Transverse colon (tissue), 4 donors: Measurements from ENCODE around the gene ACTRT2. TPM values are rescaled to one million over a fixed set of nuclear protein-coding genes. Genes with fewer than 3 reads are reported as not detected.
A peak's percentile ranks its signal among the peaks of the same experiment; 100 is the strongest.

Experiments used
- DNase-seq: peaks from one replicate; pipeline ENCODE4 v3.0.0-alpha.2; 2019
- H3K27ac ChIP-seq, 4 donors: fragments of 200-600 bp; sonication (generic); 2 replicates each; pipeline ENCODE4 v1.5.1; 2016 to 2018; ENCODE audit warnings: inconsistent platforms in 4 of 4
- H3K27me3 ChIP-seq: fragments of 200-600 bp; sonication (generic); 2 replicates; pipeline ENCODE4 v1.5.1; 2017; ENCODE audit warnings: inconsistent platforms
- H3K36me3 ChIP-seq, 4 donors: fragments of 200-600 bp; sonication (generic); 2 replicates each; pipeline ENCODE4 v1.5.1; 2017 to 2019; ENCODE audit warnings: inconsistent platforms in 4 of 4
- H3K4me1 ChIP-seq, 4 donors: fragments of 200-600 bp; sonication (generic); 2 replicates each; pipeline ENCODE4 v1.5.1; 2017 to 2020; ENCODE audit warnings: inconsistent platforms in 4 of 4
- H3K4me3 ChIP-seq, 4 donors: fragments of 200-600 bp; sonication (generic); 1 replicate in 1 of 4; 2 replicates in 3 of 4; pipeline versions ENCODE4 v1.5.1 to v1.6.1; 2017 to 2019; ENCODE audit warnings: inconsistent platforms in 4 of 4
- H3K9me3 ChIP-seq, 2 donors: fragments of 200-600 bp; sonication (generic); 2 replicates each; pipeline ENCODE4 v1.5.1; 2017 to 2019; ENCODE audit warnings: inconsistent platforms in 2 of 2
- CTCF ChIP-seq, 5 experiments: fragments of 200-600 bp in 3 of 5; fragments of 450-650 bp in 2 of 5; sonication (generic) in 3 of 5; IDR thresholded peaks; 1 replicate in 2 of 5; 2 replicates in 3 of 5; pipeline ENCODE4 v1.5.1; 2016 to 2017; ENCODE audit warnings: antibody characterized with exemption in 5 of 5, inconsistent platforms in 3 of 5, mild to moderate bottlenecking in 2 of 5, moderate library complexity in 1 of 5
- EP300 ChIP-seq: sonication (generic); formaldehyde crosslinking; IDR thresholded peaks from one replicate; pipeline ENCODE4 v1.6.1; 2017; ENCODE audit warnings: antibody characterized with exemption, low read depth
- POLR2A ChIP-seq: fragments of 450-650 bp; IDR thresholded peaks from one replicate; pipeline ENCODE4 v1.6.1; 2016; ENCODE audit warnings: antibody characterized with exemption, mild to moderate bottlenecking, moderate library complexity
- POLR2AphosphoS5 ChIP-seq, 3 donors: sonication (generic); formaldehyde crosslinking; IDR thresholded peaks; one replicate each; pipeline ENCODE4 v1.6.1; 2016; ENCODE audit warnings: antibody characterized with exemption in 3 of 3
- WGBS, 2 donors: methylation state at CpG; one replicate each; pipeline ENCODE4 v1.1.5; 2018; ENCODE audit warnings: low coverage in 1 of 2; 5-methylcytosine and 5-hydroxymethylcytosine counted together
- in situ Hi-C, 4 donors: fragments of 200-750 bp; cut with MboI; loops; one replicate each; pipeline versions ENCODE4 v1.15.0 to v1.15.1; 2017; ENCODE audit warnings: low sequenced_read_pairs in 3 of 4, low pct_ligation_motif_present in 1 of 4, low pct_unique_long_range_greater_than_20kb in 1 of 4
- intact Hi-C: fragments of 100-400 bp; cut with DNase I; formaldehyde crosslinking; loops from one replicate; pipeline ENCODE4 v1.15.1; 2023; ENCODE audit warnings: low total_unique reads
- total RNA-seq, 4 donors: library from RNA; depleted of rRNA; stranded (reverse); fragments of >200 nt; gene quantifications; one replicate each; pipeline ENCODE4 v1.1.0, GENCODE V29; 2016

The ACTRT2 gene
- total RNA-seq, 4 donors from 2014 or later = not detected

GRCh38 chr1:3065396-3065795 lies 44.1 kb downstream of the ACTRT2 start:
- in situ Hi-C loops (no loop called here), intact Hi-C loops (no loop called here)
- Histone ChIP-seq H3K27ac (no peak overlapping the region), H3K9me3 (no peaks in the 10 kb centered on the region), H3K27me3 (peaks cover 94% of the 10 kb centered on the region), H3K4me3 (no peak overlapping the region), H3K4me1 (peaks cover 19 to 36% (median 23%) of the 10 kb centered on the region in 4 donors), H3K36me3 (no peaks in the 10 kb centered on the region)
- TF ChIP-seq EP300 (no peak), CTCF (IDR thresholded peaks at IDR 0.05) (no peak), POLR2AphosphoS5 (IDR thresholded peaks at IDR 0.05) (no peak), POLR2A (no peak)
- no peak for DNase-seq
- WGBS, 2 donors = 77% methylated on average over 8 of the region's 8 CpGs; no CpG with 5 or more reads in 1 of the 2 donors

- H3K4me3 ChIP-seq = no peak overlapping the region
- DNase-seq = no peak
- 79% methylated on average over 7 of the region's 7 CpGs; no CpG with 5 or more reads in 1 of the 2 donors for WGBS, 2 donors
These were observed 44.5 kb downstream of the ACTRT2 start for GRCh38 chr1:3065797-3066196.

GRCh38 chr1:3066250-3066711 lies 45.0 kb downstream of the ACTRT2 start:
- DNase-seq = peak; percentile 6
- in situ Hi-C loops = no loop called here
- 66% methylated on average over 9 of the region's 11 CpGs; no CpG with 5 or more reads in 1 of the 2 donors for WGBS, 2 donors
- TF ChIP-seq POLR2AphosphoS5 (IDR thresholded peaks at IDR 0.05) = no peak
- TF ChIP-seq CTCF (IDR thresholded peaks at IDR 0.05) = peak in 2 of 5 experiments; percentile 23 to 28
- TF ChIP-seq EP300 = no peak
- no peak for TF ChIP-seq POLR2A
- Histone ChIP-seq H3K27ac (no peak overlapping the region), H3K4me1 (peaks cover 19 to 43% (median 28%) of the 10 kb centered on the region in 4 donors), H3K36me3 (no peaks in the 10 kb centered on the region), H3K4me3 (no peak overlapping the region), H3K27me3 (peaks cover 94% of the 10 kb centered on the region), H3K9me3 (no peaks in the 10 kb centered on the region)
- intact Hi-C loops = no loop called here

More at GRCh38 chr1:3065797-3066196, 44.5 kb downstream of the ACTRT2 start:
- Histone ChIP-seq H3K36me3 (no peaks in the 10 kb centered on the region), H3K9me3 (no peaks in the 10 kb centered on the region), H3K27me3 (peaks cover 94% of the 10 kb centered on the region), H3K4me1 (peaks cover 19 to 40% (median 27%) of the 10 kb centered on the region in 4 donors), H3K27ac (no peak overlapping the region)
- in situ Hi-C loops = no loop called here
- intact Hi-C loops = no loop called here
- TF ChIP-seq CTCF (IDR thresholded peaks at IDR 0.05) (no peak), POLR2AphosphoS5 (IDR thresholded peaks at IDR 0.05) (no peak), EP300 (no peak), POLR2A (no peak)

- no peak for DNase-seq
- intact Hi-C loops (no loop called here), in situ Hi-C loops (no loop called here)
- TF ChIP-seq EP300 (no peak), POLR2A (no peak), POLR2AphosphoS5 (IDR thresholded peaks at IDR 0.05) (no peak)
- Histone ChIP-seq H3K9me3 (no peaks in the 10 kb centered on the region), H3K27ac (no peak overlapping the region), H3K4me1 (peaks cover 19 to 43% (median 28%) of the 10 kb centered on the region in 4 donors), H3K4me3 (no peak overlapping the region), H3K27me3 (peaks cover 94% of the 10 kb centered on the region), H3K36me3 (no peaks in the 10 kb centered on the region)
- WGBS, 2 donors = 86% methylated on average over 10 of the region's 10 CpGs; no CpG with 5 or more reads in 1 of the 2 donors
These were observed 45.6 kb downstream of the ACTRT2 start for GRCh38 chr1:3066826-3067225.

- peaks cover 19 to 43% (median 28%) of the 10 kb centered on the region in 4 donors for H3K4me1 ChIP-seq
- H3K27ac ChIP-seq = no peak overlapping the region
- intact Hi-C loops (no loop called here), in situ Hi-C loops (no loop called here)
- H3K4me3 ChIP-seq = no peak overlapping the region
- peaks cover 94% of the 10 kb centered on the region for H3K27me3 ChIP-seq
- H3K36me3 ChIP-seq = no peaks in the 10 kb centered on the region
- WGBS, 2 donors = 42% methylated on average over 8 of the region's 29 CpGs; no CpG with 5 or more reads in 1 of the 2 donors
- no peak for TF ChIP-seq POLR2A
- no peak for TF ChIP-seq EP300
- no peak for TF ChIP-seq POLR2AphosphoS5 (IDR thresholded peaks at IDR 0.05)
- TF ChIP-seq CTCF (IDR thresholded peaks at IDR 0.05) = no peak
- H3K9me3 ChIP-seq = no peaks in the 10 kb centered on the region
- DNase-seq = no peak
These were observed 46.0 kb downstream of the ACTRT2 start for GRCh38 chr1:3067301-3067670.
